CD4-positive, CD25-positive, alpha-beta regulatory T cell (primary cell): ENCODE measurements around the gene TENM4. TPM values are rescaled to one million over a fixed set of nuclear protein-coding genes. Genes with fewer than 3 reads are reported as not detected.

Experiments
- ATAC-seq, 2 donors: fragments of 150-1000 bp; cut with Tn5 transposase; one replicate each; pipeline ENCODE4 v1.10.0; 2021; ENCODE audit warnings: low read depth in 2 of 2, moderate number of reproducible peaks in 2 of 2, moderate library complexity in 1 of 2
- DNase-seq, 3 donors: peaks; one replicate each; pipeline versions ENCODE4 v3.0.0 to v3.0.0-alpha.2; 2012 to 2022; ENCODE audit warnings: mixed read lengths in 1 of 3
- H3K27ac ChIP-seq: one replicate; pipeline ENCODE4 v1.7.0; 2013; ENCODE audit warnings: mild to moderate bottlenecking, low read length; ENCODE audit not compliant: insufficient read depth, poor library complexity, severe bottlenecking
- H3K27me3 ChIP-seq: one replicate; pipeline ENCODE4 v1.7.0; 2013; ENCODE audit warnings: low read length; ENCODE audit not compliant: control insufficient read depth, insufficient read depth
- H3K36me3 ChIP-seq: one replicate; pipeline ENCODE4 v1.7.0; 2013; ENCODE audit warnings: mild to moderate bottlenecking, low read length, moderate library complexity; ENCODE audit not compliant: control insufficient read depth, insufficient read depth
- H3K4me1 ChIP-seq: 2 replicates; pipeline ENCODE4 v1.7.0; 2013; ENCODE audit warnings: mild to moderate bottlenecking, low read length; ENCODE audit not compliant: insufficient read depth, control insufficient read depth, poor library complexity, severe bottlenecking
- H3K4me3 ChIP-seq: one replicate; pipeline ENCODE4 v1.7.0; 2013; ENCODE audit warnings: low read depth, mild to moderate bottlenecking, low read length, moderate library complexity
- H3K9me3 ChIP-seq, 2 experiments: 1 replicate in 1 of 2; 2 replicates in 1 of 2; pipeline ENCODE4 v1.7.0; 2013; ENCODE audit warnings: low read length in 2 of 2, mild to moderate bottlenecking in 1 of 2, moderate library complexity in 1 of 2; ENCODE audit not compliant: control insufficient read depth in 2 of 2
- H3K27ac Mint-ChIP-seq, 3 donors: one replicate each; pipeline ENCODE4 v1.8.0; 2020 to 2022; ENCODE audit warnings: mild to moderate bottlenecking in 3 of 3, mixed read lengths in 3 of 3, moderate library complexity in 2 of 3
- H3K27me3 Mint-ChIP-seq: one replicate; pipeline ENCODE4 v1.8.0; 2022; ENCODE audit warnings: mild to moderate bottlenecking, mixed read lengths
- H3K36me3 Mint-ChIP-seq: one replicate; pipeline ENCODE4 v1.8.0; 2020; ENCODE audit warnings: mixed read lengths
- H3K4me1 Mint-ChIP-seq, 4 donors: one replicate each; pipeline ENCODE4 v1.8.0; 2020 to 2022; ENCODE audit warnings: mixed read lengths in 4 of 4, mild to moderate bottlenecking in 1 of 4
- H3K4me3 Mint-ChIP-seq, 4 donors: one replicate each; pipeline ENCODE4 v1.8.0; 2020 to 2022; ENCODE audit warnings: mild to moderate bottlenecking in 4 of 4, mixed read lengths in 4 of 4, moderate library complexity in 3 of 4
- H3K9me3 Mint-ChIP-seq, 7 donors: one replicate each; pipeline ENCODE4 v1.8.0; 2020 to 2022; ENCODE audit warnings: mixed read lengths in 7 of 7, mild to moderate bottlenecking in 3 of 7, moderate library complexity in 2 of 7
- polyA plus RNA-seq, 4 donors: library from polyadenylated mRNA; unstranded; fragments of 300-500 nt; fragmentation: Illumina TruSeq; gene quantifications; one replicate each; pipeline ENCODE4 v1.2.3, GENCODE V29; 2021
- total RNA-seq: library from RNA; stranded (reverse); gene quantifications from one replicate; pipeline ENCODE4 v1.2.3, GENCODE V29; 2022

Gene TENM4
- total and polyA plus RNA-seq, 5 donors from 2014 or later = 0.02 TPM; not detected in 4

GRCh38 chr11:78961247-78961646, 479.6 kb downstream of the TENM4 start:
- H3K27me3 ChIP-seq = peaks cover 8% of the 10 kb centered on the region
- ATAC-seq = no peak
- H3K27ac ChIP-seq = no peak overlapping the region
- H3K4me3 Mint-ChIP-seq = no peak overlapping the region
- H3K4me1 Mint-ChIP-seq = peaks cover 0 to 7% (median 0%) of the 10 kb centered on the region in 4 donors
- no peak for DNase-seq
- no peak overlapping the region for H3K27ac Mint-ChIP-seq
- H3K4me1 ChIP-seq = no peaks in the 10 kb centered on the region
- no peaks in the 10 kb centered on the region for H3K36me3 ChIP-seq
- H3K9me3 ChIP-seq = no peaks in the 10 kb centered on the region
- H3K9me3 Mint-ChIP-seq = peaks cover 0 to 2% (median 0%) of the 10 kb centered on the region in 7 donors
- H3K27me3 Mint-ChIP-seq = peaks cover 31% of the 10 kb centered on the region
- H3K4me3 ChIP-seq = no peak overlapping the region
- no peaks in the 10 kb centered on the region for H3K36me3 Mint-ChIP-seq

- Histone ChIP-seq H3K36me3 (no peaks in the 10 kb centered on the region), H3K4me3 (no peak overlapping the region), H3K9me3 (no peaks in the 10 kb centered on the region), H3K4me1 (no peaks in the 10 kb centered on the region), H3K27ac (no peak overlapping the region), H3K27me3 (peaks cover 8% of the 10 kb centered on the region)
- DNase-seq (no peak), ATAC-seq (no peak)
- Mint-ChIP-seq H3K36me3 (no peaks in the 10 kb centered on the region), H3K27ac (no peak overlapping the region), H3K4me1 (peaks cover 0 to 7% (median 0%) of the 10 kb centered on the region in 4 donors), H3K9me3 (peaks cover 0 to 2% (median 0%) of the 10 kb centered on the region in 7 donors), H3K4me3 (no peak overlapping the region), H3K27me3 (peaks cover 20% of the 10 kb centered on the region)
These were observed 482.4 kb downstream of the TENM4 start for GRCh38 chr11:78958444-78958843.

GRCh38 chr11:78957476-78958245, 483.2 kb downstream of the TENM4 start:
- Mint-ChIP-seq H3K9me3 (peaks cover 0 to 2% (median 0%) of the 10 kb centered on the region in 7 donors), H3K4me1 (peaks cover 0 to 5% (median 0%) of the 10 kb centered on the region in 4 donors), H3K36me3 (no peaks in the 10 kb centered on the region), H3K27ac (no peak overlapping the region), H3K27me3 (peaks cover 19% of the 10 kb centered on the region), H3K4me3 (no peak overlapping the region)
- H3K27me3 ChIP-seq = peaks cover 6% of the 10 kb centered on the region
- no peak for ATAC-seq
- no peaks in the 10 kb centered on the region for H3K36me3 ChIP-seq
- no peaks in the 10 kb centered on the region for H3K9me3 ChIP-seq
- no peak for DNase-seq
- no peaks in the 10 kb centered on the region for H3K4me1 ChIP-seq
- H3K27ac ChIP-seq = no peak overlapping the region
- no peak overlapping the region for H3K4me3 ChIP-seq

GRCh38 chr11:78954696-78955095, 486.1 kb downstream of the TENM4 start:
- no peaks in the 10 kb centered on the region for H3K4me1 ChIP-seq
- ATAC-seq (no peak), DNase-seq (no peak)
- no peak overlapping the region for H3K4me3 Mint-ChIP-seq
- H3K36me3 Mint-ChIP-seq = no peaks in the 10 kb centered on the region
- H3K27me3 Mint-ChIP-seq = peaks cover 5% of the 10 kb centered on the region
- no peaks in the 10 kb centered on the region for H3K9me3 ChIP-seq
- H3K36me3 ChIP-seq = no peaks in the 10 kb centered on the region
- H3K27me3 ChIP-seq = peaks cover 4% of the 10 kb centered on the region
- H3K4me1 Mint-ChIP-seq = no peaks in the 10 kb centered on the region
- no peak overlapping the region for H3K4me3 ChIP-seq
- H3K27ac ChIP-seq = no peak overlapping the region
- no peak overlapping the region for H3K27ac Mint-ChIP-seq
- no peaks in the 10 kb centered on the region for H3K9me3 Mint-ChIP-seq

GRCh38 chr11:78954261-78954660, 486.6 kb downstream of the TENM4 start:
- H3K9me3 Mint-ChIP-seq = no peaks in the 10 kb centered on the region
- no peak for DNase-seq
- no peaks in the 10 kb centered on the region for H3K36me3 ChIP-seq
- H3K27me3 ChIP-seq = peaks cover 4% of the 10 kb centered on the region
- H3K27me3 Mint-ChIP-seq = peaks cover 5% of the 10 kb centered on the region
- ATAC-seq = no peak
- no peaks in the 10 kb centered on the region for H3K4me1 Mint-ChIP-seq
- H3K9me3 ChIP-seq = no peaks in the 10 kb centered on the region
- H3K36me3 Mint-ChIP-seq = no peaks in the 10 kb centered on the region
- no peak overlapping the region for H3K27ac Mint-ChIP-seq
- H3K27ac ChIP-seq = no peak overlapping the region
- no peaks in the 10 kb centered on the region for H3K4me1 ChIP-seq
- no peak overlapping the region for H3K4me3 ChIP-seq
- no peak overlapping the region for H3K4me3 Mint-ChIP-seq

GRCh38 chr11:78952890-78953289, 487.9 kb downstream of the TENM4 start:
- Mint-ChIP-seq H3K27ac (no peak overlapping the region), H3K27me3 (peaks cover 5% of the 10 kb centered on the region)

GRCh38 chr11:78952175-78952574, 488.7 kb downstream of the TENM4 start:
- Mint-ChIP-seq H3K27me3 (peaks cover 5% of the 10 kb centered on the region), H3K27ac (no peak overlapping the region), H3K36me3 (no peaks in the 10 kb centered on the region), H3K4me3 (no peak overlapping the region), H3K4me1 (no peaks in the 10 kb centered on the region), H3K9me3 (no peaks in the 10 kb centered on the region)
- H3K27ac ChIP-seq = no peak overlapping the region
- no peak overlapping the region for H3K4me3 ChIP-seq
- no peaks in the 10 kb centered on the region for H3K9me3 ChIP-seq
- H3K27me3 ChIP-seq = peaks cover 4% of the 10 kb centered on the region
- no peaks in the 10 kb centered on the region for H3K36me3 ChIP-seq
- no peaks in the 10 kb centered on the region for H3K4me1 ChIP-seq
- ATAC-seq = no peak
- DNase-seq = no peak

More at GRCh38 chr11:78952890-78953289, 487.9 kb downstream of the TENM4 start:
- Histone ChIP-seq H3K9me3 (no peaks in the 10 kb centered on the region), H3K36me3 (no peaks in the 10 kb centered on the region), H3K4me3 (no peak overlapping the region), H3K27ac (no peak overlapping the region), H3K4me1 (no peaks in the 10 kb centered on the region), H3K27me3 (peaks cover 4% of the 10 kb centered on the region)
- H3K9me3 Mint-ChIP-seq = no peaks in the 10 kb centered on the region
- no peak for ATAC-seq
- no peaks in the 10 kb centered on the region for H3K4me1 Mint-ChIP-seq
- H3K36me3 Mint-ChIP-seq = no peaks in the 10 kb centered on the region
- DNase-seq = no peak
- H3K4me3 Mint-ChIP-seq = no peak overlapping the region
